Measurements from ENCODE around the gene ZC3H15.
A peak's percentile ranks its signal among the peaks of the same experiment; 100 is the strongest.
"Not testable (repeated sequence)": the region's sequence is repeated elsewhere in the genome, so short reads cannot be mapped to it uniquely, and the experiment has no call there.

The ZC3H15 gene

GRCh38 chr2:186485871-186486650 lies at the start of gene ZC3H15:
TSS of gene ZC3H15 (plus strand) at chr2:186486260. CDS start at chr2:186486383, 123 bp downstream.
- ATAC-seq (peak; percentile 95), DNase-seq (peak; percentile 95)

GRCh38 chr2:186437719-186438118 lies 48.3 kb upstream of the ZC3H15 start:
- ATAC-seq (no peak), DNase-seq (no peak)

DNA sequence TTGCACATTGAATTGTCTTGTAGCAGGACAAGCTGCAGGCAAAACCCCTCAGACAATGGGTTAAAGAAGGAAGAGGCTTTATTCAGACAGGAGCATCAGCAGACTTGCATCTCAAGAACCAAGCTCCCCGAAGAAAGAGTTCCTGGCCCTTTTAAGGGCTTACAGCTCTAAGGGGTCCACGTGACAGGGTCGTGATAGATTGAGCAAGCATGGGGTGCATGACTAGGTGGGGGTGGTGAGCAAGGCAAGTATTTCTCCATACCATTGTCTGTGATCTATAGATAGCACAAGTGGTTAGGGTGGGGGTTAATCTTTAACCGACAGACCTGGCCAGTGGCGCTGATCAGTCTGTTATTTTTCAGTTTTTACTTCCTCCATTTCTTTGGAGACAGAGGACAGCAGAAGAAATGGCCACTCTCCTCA lies 46.4 kb upstream of the ZC3H15 start:
- DNase-seq, ATAC-seq: not testable (repeated sequence)

DNA sequence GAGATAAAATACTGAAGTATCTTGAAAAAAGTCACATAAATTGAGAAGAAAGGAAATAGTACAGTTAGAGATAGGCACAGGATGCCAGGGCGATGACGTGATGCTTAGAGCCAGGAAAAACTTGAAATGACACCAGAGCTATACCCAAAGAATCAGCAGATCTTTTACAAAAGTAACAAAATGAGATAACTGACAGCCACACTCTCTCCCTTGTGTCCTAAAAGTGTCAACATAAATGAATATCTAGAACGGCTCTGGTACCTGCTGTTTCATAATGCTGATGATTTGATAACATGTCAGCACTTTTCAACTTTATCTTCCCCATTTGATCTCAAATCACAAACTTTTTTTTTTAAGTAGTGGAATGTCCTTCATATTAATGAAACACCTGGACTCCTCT lies 45.6 kb upstream of the ZC3H15 start:
- no peak for ATAC-seq
- no peak for DNase-seq

DNA sequence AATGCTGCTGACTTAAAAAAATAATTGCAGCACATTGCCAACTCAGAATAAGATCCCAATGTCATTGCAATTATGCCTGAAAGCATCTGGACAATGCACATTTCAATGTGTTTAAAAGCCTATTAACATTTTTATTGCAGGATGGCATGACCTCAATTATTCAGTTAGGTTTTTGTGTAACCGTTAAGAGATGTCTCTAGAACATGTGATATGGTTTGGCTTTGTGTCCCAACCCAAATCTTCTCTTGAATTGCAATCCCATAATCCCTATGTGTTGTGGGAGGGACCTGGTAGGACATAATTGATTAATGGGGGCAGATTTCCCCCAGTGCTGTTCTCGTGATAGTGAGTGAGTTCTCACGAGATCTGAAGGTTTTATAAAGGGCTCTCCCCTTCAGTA lies 43.2 kb upstream of the ZC3H15 start:
- DNase-seq, result no peak

DNA sequence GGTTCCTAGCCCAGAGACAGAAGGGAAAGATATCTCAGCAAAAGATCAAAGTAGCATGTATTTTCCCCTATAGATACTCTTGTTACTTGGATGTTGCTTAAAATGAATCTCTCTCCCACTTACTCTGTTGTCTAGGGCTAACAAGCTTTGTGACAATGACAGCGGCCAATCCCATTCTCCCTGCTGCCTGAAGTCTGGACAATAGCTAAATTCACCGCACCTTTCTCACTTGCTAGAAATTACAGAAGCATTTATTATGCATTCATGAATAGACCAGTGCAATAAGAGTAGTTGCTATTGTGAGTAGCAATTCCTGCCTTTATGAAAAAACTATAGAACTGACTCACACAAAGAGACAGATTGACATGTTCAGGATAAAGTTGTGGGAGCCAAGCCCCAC lies 42.2 kb upstream of the ZC3H15 start:
- DNase-seq (no peak), ATAC-seq (no peak)

More for the DNA sequence above, 43.2 kb upstream of the ZC3H15 start:
- no peak for ATAC-seq

- ATAC-seq (no peak), DNase-seq (no peak)
Measured at GRCh38 chr2:186445506-186445905, 40.6 kb upstream of the ZC3H15 start.

DNA sequence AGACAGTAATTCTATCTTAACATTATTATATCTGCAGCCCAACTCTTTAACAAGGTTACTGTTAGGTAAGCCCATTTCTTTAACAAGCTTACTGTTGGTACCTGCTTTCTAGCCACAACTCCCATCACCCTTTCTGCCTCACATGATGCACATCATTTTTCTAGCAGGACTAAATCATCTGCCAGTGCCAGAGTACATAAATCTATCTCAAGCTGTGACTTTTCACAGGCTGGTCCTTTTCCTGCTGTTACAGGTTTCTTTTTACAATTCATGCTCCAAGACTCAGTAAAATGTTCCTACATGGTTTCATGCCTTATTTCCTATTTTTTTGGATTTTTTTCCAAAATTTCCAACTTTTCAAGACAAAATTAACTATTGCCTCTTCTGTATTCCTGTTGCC lies 30.4 kb upstream of the ZC3H15 start:
- ATAC-seq, result no peak
- no peak for DNase-seq

- DNase-seq, result no peak
- no peak for ATAC-seq
Measured at GRCh38 chr2:186456941-186457340, 29.1 kb upstream of the ZC3H15 start.

DNA sequence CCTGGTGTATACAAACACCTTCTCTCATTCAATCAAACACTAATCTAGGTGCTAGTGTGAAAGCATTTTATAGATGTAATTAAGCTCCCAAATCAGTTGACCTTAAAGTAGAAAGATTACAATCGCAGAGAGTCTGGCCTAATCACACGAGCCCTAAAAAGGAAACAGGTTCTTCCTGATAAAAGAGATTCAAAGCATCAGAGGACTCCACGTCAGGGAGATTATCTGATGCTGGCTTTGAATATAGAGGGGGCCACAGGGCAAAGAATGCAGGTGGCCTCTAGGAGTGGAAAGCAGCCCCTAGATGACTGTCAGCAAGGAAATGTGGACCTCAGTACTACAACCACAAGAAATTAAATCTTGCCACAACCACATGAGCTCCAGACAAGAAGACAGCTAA lies 28.2 kb upstream of the ZC3H15 start:
- DNase-seq (no peak), ATAC-seq (no peak)

- ATAC-seq (no peak), DNase-seq (no peak)
Measured at GRCh38 chr2:186459009-186459408, 27.1 kb upstream of the ZC3H15 start.

DNA sequence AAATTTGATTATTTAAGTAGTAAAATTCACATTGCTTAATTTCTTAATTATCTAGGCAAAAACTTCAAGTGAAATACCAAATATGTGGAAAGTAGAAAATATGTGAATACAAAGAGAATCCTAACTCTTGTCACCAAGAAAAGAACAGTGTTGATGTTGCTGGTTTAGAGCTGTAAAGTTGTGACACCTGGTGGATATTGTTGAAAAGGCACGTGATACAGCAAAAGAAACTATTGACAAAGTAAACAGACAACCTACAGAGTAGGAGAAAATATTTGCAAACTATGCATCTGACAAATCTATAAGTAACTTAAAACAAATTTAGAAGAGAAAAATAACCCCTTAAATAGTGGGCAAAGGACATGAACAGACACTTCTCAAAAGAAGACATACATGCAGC lies 25.6 kb upstream of the ZC3H15 start:
- ATAC-seq (no peak), DNase-seq (no peak)

DNA sequence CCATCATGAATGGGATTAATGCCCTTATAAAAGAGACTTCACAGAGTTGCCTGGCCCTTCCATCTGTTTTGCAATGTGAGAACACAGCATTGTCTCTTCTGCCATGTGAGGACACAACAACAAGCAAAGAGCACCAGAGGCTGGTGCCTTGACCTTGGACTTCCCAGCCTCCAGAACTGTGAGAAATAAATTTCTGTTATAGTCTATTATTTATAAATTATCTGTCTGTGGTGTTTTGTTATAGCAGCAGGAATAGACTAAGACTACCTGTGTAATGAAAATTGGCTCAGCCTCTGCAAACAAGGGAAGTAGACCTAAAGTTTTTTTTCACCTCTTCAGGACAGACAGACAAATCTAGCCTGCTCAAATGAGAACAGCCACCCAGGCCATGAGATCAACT lies 19.3 kb upstream of the ZC3H15 start:
- ATAC-seq (no peak), DNase-seq (no peak)

DNA sequence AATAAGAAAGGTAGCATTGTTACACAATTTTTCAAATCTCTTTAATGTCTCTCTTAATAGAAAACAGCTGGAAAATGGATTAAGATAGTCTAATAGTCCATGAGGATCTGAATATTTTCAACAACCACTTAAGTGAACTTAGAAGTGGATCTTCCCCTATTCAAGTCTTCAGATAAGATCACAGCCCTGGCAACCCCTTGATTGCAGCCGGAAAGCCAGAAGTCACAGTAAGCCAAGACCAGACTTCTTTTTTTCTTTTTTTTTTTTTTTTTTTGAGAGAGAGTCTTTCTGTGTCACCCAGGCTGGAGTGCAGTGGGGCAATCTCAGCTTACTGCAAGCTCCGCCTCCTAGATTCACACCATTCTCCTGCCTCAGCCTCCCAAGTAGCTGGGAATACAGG lies 18.6 kb upstream of the ZC3H15 start:
- ATAC-seq (no peak), DNase-seq (no peak)

DNA sequence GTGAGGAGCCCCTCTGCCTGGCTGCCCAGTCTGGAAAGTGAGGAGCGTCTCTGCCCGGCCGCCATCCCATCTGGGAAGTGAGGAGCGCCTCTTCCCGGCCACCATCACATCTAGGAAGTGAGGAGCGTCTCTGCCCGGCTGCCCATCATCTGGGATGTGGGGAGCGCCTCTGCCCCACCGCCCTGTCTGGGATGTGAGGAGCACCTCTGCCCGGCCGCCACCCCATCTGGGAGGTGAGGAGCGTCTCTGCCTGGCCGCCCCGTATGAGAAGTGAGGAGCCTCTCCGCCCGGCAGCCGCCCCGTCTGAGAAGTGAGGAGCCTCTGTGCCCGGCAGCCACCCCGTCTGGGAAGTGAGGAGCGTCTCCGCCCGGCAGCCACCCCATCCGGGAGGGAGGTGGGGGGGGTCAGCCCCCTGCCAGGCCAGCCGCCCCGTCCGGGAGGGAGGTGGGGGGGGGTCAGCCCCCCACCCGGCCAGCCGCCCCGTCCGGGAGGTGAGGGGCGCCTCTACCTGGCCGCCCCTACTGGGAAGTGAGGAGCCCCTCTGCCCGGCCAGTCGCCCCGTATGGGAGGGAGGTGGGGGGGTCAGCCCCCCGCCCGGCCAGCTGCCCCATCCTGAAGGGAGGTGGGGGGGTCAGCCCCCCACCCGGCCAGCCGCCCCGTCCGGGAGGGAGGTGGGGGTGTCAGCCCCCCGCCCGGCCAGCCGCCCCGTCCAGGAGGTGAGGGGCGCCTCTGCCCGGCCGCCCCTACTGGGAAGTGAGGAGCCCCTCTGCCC lies 13.2 kb upstream of the ZC3H15 start:
- not testable (repeated sequence) for ATAC-seq

DNA sequence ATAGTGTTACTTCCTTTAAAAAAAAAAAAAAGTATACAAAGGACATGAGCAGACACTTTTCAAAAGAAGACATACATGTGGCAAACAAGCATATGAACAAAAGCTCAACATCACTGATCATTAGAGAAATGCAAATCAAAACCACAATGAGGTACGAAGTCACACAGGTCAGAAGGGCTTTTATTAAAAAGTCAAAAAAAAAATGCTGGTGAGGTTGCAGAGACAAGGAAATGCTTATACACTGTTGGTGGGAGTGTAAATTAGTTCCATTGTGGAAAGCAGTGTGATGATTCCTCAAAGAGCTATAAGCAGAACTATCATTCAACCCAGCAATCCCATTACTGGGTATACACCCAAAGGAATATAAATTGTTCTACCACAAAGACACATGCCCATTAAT lies 11.8 kb upstream of the ZC3H15 start:
- not testable (repeated sequence) for ATAC-seq, DNase-seq

More for the DNA sequence above, 13.2 kb upstream of the ZC3H15 start:
- DNase-seq, result not testable (repeated sequence)

- ATAC-seq (no peak), DNase-seq (no peak)
Measured at GRCh38 chr2:186477790-186478189, 8.3 kb upstream of the ZC3H15 start.

DNA sequence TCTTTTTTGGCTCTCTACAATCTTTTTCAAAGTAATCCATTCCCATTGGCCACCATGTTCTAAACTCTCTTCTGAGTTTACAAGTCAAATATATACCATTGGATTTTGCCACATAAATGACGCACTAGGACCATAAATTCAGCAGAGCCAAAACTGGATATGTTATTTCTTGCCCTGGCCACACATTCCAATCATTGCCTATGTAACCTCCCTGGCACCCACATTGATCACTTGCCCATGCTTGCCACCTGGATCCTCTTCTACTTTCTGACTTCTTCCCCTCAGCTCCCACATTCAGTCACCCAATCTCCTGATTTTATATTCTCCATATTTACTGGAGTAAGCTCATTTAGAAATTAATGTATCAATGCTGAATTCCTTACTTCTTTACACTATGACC lies 5.1 kb upstream of the ZC3H15 start:
- DNase-seq (no peak), ATAC-seq (no peak)

DNA sequence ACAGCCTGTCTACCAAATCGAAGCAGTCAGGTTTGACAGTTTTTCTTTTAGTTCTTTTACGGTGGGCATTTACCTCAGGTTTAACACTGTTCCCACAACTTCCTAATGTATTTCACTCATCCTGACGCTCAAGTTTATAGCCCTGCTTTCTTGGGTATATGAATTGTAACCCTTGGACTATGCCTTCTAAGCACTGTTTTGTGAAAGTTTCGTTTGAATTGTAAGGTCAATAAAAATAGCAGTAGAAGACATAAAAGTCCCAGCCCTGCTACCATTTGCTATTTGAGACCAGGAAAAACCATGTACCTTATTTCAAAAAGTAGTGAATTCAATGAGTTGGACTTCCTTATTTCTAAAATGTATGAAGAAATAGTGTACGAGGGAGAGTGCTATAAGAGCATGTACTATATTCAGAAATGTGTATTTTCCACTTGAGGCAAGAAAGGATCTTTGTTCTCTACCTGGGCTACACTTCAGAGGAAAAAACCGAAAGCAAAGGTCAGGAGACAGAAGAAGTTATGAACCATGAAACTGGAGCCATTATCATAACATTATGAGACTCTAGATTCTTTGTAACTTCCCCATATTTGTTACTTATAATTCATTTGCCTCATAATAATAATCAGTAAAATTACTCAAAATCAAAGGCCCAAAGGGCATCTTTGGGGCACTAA lies 1.9 kb upstream of the ZC3H15 start:
- DNase-seq, result no peak
- no peak for ATAC-seq

DNA sequence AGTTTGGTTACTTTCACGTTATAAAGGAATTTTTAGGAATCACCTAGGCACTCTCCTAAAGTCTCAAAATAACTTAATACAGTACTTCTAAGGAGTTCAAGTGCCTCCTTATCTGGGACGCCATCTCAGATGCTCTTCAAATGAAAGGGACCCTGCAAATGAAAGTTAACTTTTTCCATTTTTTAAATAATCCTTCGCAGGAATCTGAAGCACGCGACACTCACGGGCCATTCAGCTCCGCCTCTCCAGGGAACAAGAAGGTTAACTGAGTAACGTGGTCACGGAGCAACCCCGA lies 537 bp upstream of the ZC3H15 start:
- no peak for DNase-seq
- no peak for ATAC-seq

GRCh38 chr2:186486651-186487647 lies 889 bp downstream of the ZC3H15 start:
- ATAC-seq (no peak), DNase-seq (no peak)

DNA sequence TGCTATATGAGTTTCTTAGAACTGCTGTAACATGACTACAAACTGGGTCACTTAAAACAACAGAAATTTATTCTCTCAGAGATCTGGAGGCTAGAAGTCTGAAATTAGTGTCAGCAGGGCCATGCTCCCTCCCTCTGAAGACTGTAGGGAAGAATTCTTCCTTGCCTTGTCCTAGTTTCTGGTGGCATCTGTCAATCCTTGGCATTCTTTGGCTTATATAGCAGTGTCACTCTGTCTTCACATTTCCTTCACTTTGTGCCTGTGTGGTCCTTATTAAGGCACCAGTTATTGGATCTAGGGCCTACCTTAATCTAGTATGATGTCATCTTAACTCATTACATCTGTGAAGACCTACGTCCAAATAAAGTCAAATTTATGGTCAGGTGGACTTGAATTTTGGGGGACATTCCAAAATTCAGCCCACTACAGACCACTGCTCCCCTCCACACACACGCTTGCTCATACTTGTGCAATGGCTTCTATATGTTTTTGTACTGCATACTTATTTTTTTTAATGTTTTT lies 7.6 kb downstream of the ZC3H15 start:
- DNase-seq (no peak), ATAC-seq (no peak)
